HG02970 (cell line): Measurements from ENCODE around the gene SLC16A3.

ENCODE experiments used
- ATAC-seq: cut with Tn5 transposase; IDR thresholded peaks from one replicate; pipeline ENCODE4 v1.9.1; 2021; ENCODE audit warnings: mild to moderate bottlenecking, moderate library complexity, moderate number of reproducible peaks; ENCODE audit not compliant: unreplicated experiment, low FRiP score

The SLC16A3 gene

DNA sequence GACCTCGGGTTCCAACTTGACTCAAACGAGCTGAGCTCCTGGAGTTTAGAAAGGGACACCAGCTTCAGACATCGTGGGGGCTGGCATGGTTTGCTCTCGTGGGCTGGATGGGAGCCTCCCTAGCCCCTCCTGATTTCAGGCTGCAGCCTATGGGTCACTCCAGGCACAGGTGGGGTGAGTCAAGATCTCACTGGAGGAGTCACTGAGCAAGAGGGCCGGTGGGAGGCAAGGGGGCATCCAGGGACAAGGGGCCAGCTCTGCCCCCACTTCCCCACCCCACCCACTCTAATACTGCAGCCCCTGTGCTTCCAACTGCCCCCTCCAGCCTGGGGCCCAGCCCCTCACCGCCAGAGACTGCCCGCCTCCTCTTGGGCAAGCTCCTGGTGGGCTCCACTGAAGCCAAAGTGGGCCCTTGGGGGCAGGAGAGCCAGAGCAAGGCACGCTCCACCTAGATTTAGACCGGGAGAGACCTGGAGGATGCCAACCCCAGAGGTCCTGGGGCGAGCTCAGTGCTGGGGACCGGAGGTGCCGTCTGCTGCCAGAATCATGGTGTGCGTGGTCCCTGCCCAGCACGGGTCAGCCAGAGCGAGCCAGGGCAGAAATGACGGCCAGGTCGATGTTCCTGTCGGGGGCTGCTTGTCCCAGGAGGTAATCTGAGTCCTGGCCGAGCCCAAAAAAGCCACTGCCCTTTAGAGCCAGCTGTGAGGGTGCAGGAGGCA, 6.4 kb downstream of the SLC16A3 start:
- no peak for ATAC-seq

DNA sequence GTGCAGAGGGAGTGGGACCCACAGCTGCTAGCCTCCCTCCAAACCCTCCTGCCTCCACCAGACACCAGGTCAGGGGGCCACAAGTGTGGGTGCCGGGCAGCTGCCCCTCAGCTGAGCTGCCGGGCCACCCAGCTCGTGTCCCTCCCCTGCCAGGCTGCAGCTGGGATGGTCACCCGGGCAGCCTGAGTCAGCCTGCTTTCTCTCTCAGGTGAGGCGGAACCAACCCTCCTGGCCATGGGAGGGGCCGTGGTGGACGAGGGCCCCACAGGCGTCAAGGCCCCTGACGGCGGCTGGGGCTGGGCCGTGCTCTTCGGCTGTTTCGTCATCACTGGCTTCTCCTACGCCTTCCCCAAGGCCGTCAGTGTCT, 6.9 kb downstream of the SLC16A3 start:
- ATAC-seq, result no peak

DNA sequence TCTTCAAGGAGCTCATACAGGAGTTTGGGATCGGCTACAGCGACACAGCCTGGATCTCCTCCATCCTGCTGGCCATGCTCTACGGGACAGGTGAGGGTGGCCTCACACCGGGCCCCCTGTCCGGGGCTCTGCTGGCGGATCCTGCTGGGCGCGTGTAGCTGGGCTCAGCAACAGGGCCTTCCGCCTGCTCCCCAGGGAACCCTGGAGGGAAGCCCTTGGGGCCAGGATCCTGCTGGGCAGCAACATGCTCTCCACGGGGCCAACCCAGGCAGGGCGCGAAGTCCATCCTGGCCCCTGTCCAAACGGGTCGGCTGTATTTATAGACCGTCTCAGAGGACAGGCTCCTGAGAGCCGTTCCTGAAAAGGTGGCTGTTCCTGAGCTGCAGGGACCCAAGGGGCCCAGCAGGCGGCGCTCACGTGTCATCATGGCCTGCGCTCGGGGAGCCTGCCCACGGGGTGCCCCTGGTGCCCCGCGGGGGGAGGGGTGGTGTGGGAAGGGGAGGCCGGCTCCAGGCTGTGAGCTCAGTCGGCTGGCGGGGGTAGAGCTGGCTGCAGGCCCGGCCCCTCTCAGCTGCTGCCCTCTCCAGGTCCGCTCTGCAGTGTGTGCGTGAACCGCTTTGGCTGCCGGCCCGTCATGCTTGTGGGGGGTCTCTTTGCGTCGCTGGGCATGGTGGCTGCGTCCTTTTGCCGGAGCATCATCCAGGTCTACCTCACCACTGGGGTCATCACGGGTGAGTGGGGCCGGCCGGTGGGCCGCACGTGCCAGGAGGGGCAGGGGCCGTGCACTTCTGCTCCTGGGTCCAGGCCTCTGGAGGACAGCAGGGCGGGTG, 7.5 kb downstream of the SLC16A3 start:
- no peak for ATAC-seq

DNA sequence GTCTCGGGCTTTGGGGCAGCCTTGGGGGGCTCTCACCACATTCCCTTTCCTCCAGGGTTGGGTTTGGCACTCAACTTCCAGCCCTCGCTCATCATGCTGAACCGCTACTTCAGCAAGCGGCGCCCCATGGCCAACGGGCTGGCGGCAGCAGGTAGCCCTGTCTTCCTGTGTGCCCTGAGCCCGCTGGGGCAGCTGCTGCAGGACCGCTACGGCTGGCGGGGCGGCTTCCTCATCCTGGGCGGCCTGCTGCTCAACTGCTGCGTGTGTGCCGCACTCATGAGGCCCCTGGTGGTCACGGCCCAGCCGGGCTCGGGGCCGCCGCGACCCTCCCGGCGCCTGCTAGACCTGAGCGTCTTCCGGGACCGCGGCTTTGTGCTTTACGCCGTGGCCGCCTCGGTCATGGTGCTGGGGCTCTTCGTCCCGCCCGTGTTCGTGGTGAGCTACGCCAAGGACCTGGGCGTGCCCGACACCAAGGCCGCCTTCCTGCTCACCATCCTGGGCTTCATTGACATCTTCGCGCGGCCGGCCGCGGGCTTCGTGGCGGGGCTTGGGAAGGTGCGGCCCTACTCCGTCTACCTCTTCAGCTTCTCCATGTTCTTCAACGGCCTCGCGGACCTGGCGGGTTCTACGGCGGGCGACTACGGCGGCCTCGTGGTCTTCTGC, 8.4 kb downstream of the SLC16A3 start:
- ATAC-seq, result no peak

DNA sequence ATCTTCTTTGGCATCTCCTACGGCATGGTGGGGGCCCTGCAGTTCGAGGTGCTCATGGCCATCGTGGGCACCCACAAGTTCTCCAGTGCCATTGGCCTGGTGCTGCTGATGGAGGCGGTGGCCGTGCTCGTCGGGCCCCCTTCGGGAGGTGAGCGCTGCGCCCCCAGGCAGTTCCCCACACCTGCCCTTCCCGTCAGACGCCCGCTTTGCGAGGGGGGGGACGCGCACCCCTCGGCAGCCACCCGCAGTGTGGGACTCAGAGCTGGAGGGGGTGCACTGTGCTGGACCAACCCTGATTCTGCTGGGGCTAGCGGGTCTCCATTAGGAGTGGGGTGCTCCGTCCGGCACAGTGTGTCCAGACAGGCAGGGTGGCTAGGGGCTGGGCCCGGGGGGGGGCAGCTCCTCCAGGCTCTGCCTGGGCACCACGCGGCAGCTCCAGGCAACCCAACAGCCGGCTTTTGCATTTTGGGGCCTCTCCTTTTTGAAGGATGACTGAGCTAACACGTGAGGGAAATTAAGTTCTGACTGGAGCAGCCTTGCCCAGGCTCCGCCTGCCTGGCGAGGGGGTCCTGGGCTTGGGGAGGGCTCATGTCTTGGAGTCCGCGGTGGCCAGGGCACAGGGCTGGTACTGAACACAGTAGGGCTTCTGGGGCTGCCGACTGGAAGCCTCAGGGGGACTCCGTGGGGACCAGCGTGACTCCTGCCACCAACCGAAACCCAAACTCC, 9.1 kb downstream of the SLC16A3 start:
- no peak for ATAC-seq

DNA sequence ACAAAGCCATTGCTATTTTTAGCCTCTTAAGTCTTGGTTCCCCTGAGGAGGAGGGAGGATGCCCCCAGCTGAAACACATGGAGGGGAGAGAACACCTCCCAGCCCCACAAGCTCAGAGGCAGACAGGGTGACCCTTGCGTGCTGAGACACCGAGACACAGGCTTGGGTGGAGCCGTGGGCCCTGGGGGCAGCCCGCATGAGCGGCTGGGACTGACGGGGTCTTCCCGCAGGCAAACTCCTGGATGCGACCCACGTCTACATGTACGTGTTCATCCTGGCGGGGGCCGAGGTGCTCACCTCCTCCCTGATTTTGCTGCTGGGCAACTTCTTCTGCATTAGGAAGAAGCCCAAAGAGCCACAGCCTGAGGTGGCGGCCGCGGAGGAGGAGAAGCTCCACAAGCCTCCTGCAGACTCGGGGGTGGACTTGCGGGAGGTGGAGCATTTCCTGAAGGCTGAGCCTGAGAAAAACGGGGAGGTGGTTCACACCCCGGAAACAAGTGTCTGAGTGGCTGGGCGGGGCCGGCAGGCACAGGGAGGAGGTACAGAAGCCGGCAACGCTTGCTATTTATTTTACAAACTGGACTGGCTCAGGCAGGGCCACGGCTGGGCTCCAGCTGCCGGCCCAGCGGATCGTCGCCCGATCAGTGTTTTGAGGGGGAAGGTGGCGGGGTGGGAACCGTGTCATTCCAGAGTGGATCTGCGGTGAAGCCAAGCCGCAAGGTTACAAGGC, 9.8 kb downstream of the SLC16A3 start:
- ATAC-seq, result no peak

DNA sequence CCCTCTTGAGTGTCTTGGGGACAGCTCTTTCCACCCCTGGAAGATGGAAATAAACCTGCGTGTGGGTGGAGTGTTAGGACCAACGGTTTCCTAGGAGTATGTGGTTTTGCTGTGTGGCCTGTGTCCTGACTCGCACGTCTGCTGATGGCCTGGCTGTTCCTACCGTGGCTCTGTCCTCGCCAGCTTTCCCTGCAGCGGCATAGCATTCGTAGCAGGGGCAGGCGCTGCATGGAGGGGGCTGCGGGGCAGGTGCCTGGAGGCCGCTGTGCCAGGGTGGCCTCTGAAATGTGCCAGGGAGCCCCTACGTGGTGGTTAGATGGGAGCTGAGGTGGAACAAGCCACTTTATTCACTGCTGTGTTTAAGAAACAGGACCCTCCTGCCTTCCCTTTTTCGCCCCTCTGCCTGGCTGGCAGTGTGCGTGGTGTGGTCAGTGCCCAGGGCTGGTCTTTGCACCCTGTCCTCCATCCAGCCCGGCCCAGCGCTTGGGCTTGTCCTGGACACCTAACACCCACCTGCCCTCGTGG, 10.6 kb downstream of the SLC16A3 start:
- no peak for ATAC-seq

DNA sequence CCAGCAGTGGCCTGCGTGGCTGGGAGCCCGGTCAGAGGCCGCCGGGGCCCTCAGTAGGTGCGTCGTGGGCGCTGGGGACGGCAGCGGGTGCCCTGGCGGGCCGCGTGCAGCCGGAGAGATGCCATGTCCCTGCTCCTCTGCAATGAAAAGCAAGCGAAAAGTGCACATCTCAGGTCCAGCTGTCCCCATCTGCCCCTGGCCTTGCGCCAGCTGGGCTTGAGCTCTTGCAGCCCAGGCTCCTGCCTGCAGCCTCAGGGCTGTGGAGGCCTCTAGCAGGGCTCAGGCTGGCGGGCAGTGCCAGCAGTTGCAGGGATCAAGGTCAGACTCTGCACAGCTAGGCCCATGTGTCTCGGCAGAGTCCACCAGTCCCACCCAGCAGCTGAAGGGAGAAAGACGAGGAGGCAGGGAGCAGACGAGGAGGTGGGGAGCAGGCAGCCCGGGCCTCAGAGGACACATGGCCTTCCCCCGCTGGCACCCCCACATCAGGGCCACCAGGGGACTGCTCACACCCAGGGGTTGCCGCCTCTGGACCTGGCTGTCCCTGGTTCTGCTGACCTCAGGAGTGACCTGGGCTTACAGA, 11.2 kb downstream of the SLC16A3 start:
- no peak for ATAC-seq

DNA sequence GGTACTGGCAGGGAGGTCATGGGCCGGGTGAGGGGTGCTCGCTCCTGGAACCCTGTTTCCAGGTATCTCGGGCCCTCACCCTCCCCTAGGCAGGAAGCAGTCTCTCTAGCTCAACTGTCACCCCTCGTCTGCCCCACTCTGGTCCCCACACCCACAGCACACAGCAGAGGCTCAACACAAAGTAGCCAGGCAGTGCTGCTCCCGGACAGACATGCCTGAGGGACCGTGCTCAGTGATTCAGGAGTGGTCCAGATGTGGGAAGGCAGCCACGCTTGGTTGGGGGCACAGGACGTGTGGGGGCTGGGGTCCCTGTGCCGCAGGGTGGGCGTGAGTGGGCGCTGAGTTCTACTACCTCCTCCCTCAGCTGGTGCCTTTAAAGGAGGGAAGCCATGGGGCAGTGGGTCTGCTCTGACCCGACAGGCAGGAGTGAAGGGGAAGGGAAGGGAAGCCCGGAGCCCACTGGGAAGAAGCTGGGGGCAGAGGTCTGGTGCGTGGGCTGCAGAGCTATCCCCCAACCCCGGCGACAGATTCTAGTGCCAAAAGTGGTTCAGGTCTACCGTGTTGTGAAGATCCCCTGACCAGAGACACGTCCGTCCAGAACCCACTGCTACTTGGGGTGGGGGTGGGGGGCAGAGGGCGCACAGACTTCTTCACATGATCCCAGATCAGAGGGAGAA, 11.8 kb downstream of the SLC16A3 start:
- no peak for ATAC-seq

DNA sequence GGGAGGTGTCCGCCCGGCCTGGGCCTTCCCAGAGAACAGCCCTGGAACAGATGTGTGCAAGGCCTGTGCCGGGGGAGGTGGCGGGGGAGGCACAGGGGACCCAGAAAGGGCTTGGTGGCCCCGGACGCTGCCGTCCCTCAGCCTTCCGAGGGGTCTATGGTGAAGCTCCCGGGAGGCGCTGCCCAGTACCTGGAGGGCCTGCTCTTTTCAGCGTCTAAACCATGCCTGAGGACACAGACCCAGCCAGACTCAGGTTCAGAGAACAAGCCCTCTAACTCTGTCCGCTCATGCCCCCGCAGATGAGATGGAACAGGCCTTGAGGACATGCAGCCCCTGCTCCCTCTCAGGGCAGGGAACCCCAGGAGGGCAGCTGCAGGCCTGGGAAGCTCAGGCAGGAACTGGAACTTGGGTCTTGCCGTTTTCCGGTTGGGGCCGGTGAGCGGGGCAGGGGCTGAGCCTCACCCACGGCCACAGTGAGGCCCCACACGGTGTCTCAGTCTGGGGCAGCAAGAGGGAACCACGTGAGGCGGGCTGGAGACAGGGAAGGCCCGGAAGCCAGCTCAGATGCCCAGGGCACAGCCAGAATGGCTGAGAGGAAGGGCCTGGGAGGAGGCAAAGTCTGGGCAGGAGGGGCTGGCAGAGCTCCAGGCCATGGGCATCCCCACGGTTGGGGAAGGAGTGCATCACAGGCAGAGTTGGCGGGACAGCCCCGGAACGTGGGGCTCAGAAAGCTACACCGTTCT, 12.5 kb downstream of the SLC16A3 start:
- ATAC-seq, result no peak

DNA sequence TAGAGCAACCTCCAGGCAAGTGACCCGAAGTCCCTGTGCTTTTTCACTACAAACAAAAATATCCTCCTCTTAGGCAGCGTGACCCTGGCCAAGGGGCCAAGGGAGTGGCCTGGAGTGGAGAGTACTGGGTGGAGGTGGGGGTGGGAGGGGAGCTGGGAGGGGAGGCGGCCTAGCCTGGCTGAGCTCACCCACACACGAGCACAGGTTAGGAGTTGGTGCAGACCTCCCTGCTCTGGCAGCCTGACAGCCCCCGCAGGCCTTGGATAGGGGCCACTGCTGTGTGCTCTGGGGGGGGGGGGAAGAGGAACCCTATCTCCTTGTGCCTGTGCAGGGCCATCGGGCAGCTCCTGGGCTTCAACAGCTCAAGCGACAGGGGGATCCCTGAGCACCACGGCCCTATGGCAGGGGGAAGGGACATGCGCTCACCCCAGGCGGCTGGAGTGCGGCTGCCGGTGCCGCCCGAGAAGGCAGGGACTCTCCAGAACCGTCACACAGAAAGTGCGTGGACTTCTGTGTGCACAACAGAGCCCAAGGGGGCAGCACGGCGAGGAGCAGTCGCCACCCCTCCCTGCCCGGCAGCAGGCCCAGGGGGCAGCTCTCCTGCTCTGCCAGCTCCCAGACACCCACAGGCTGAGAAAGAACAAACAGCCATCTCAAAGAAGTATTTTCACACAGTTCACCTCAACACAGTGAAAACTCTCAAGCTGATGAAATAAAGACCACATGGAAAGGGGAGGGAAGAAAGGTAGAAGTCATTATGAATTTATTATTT, 13.3 kb downstream of the SLC16A3 start:
- ATAC-seq, result no peak

DNA sequence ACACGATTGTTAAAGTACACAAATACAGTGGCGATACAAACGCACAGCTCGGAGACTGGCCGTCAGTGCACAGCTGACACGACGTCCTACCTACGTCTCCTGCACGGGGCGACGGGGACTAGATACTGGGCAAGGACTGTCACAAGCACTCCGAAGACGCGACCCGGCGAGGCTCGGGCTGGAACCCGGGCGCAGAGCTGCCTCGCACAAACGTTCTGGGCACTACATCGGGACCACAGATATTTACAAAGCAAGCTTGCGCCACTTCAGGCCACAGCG, 13.8 kb downstream of the SLC16A3 start:
- ATAC-seq, result no peak

DNA sequence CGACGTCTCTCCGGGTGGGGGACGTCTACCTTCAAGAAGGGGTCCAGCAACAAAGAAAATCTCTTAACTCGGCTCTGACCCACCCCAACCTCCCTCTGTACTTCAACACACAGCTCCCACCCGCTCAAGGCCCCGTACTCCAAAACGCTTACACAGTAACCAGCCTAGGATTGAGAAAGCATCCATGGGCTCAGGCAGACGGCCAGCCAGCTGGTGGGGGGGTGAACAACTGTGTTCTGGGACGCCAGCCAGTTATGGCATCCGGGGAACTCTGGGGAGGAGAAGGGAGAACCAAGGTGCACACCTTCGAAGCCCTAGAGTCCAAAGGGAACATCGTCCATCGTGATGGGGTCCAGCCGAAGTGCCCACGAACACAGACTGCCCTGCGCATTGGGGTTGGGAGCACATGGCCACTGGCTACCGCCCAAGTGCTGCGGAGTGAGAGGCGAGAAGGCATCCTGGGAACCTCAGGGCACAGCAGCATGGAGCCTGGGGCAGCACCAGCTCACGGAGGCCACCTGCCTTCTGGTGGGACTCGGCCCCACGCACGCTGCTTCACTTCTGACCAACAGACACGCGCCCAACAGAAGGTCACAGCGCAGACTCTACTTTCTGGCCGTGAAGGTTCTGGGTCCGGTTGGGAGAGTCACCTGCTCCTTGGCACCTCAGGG, 14.3 kb downstream of the SLC16A3 start:
- ATAC-seq, result no peak

DNA sequence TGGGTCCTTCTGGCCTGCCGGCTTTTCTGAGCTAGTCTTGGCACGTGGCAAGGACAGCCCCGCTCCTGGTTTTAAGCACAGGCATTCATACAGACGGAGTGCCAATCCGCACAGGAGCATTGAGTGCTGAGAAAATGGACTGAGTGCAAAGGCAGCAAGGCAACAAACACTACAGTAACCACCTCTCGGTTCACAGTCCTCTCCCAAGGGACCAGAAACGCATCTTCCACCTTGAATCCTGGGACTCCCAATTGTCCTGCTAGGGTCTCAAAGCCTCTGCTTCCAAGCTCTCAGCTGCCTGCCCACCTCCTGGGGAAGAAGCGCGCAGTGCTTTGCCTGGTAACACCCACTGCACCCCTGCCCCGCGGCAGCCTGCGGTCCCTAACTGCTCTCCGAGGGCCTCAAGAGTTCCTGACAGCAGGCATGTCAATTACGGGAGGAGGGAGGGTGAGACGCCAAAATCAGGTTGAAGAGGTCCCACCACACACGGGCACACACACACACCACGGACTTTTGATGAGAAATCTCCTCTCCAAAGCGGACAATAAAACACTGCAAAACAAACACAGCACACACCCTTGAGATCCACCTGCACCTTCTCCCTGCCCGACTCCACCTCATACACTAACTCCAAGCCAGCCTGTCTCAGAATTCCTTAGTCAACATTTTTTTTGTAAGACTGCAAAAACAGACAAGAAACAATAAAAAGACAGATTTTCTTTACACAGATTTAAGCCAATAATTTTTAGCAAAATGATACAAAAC, 15.0 kb downstream of the SLC16A3 start:
- no peak for ATAC-seq

DNA sequence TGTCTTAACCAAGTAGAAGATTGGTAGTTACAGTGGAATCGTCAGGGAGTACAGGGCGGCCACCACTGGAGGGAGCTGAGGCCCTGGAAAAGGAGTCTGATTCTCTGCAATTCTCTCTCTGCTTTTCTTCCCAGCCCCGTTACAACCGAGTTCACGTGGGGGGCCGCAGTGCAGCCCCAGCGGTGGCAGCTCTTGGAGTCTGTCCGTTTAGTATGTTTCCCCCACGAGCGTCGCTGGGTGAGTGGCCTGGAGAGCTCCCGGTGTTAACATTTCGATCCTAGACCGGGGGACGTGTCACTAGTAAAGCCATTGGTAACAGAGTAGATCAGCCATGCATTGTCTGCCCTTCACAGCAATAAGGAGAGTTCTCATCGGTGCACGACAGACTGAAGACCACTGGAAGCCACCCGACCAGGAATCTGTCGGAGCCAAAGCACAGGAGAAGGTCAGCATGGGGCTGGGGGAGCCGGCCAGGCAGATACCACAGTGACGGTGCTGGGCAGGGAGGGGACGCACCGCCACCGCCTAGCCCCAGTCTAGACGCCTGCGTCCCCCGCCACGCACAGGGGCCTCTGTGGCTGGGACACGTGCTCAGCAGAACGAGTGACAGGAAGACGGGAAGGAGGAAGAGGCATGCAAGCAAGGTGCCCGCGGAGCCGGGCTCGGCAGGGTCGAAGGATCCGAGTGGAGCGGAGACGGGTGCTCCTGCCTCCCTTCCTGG, 15.7 kb downstream of the SLC16A3 start:
- no peak for ATAC-seq
